Mesodermal cell (in vitro differentiated cells): ENCODE results near the gene DPYD.

Experiments
- H3K27ac ChIP-seq: 2 replicates; pipeline ENCODE4 v1.7.0; 2013; ENCODE audit warnings: mild to moderate bottlenecking, low read depth, low read length, moderate library complexity; ENCODE audit not compliant: severe bottlenecking
- H3K36me3 ChIP-seq: 2 replicates; pipeline ENCODE4 v1.7.1; 2013; ENCODE audit warnings: mild to moderate bottlenecking, low read length, moderate library complexity; ENCODE audit not compliant: control insufficient read depth, insufficient read depth
- H3K4me1 ChIP-seq: one replicate; pipeline ENCODE4 v1.7.1; 2013; ENCODE audit warnings: mild to moderate bottlenecking, low read length; ENCODE audit not compliant: insufficient read depth, control insufficient read depth, poor library complexity, severe bottlenecking
- H3K4me3 ChIP-seq: 2 replicates; pipeline ENCODE4 v1.7.0; 2013; ENCODE audit warnings: low read length, control low read depth, mild to moderate bottlenecking; ENCODE audit not compliant: insufficient read depth, poor library complexity, severe bottlenecking; ENCODE audit errors: extremely low read depth
- H3K9me3 ChIP-seq: 2 replicates; pipeline ENCODE4 v1.7.1; 2013; ENCODE audit warnings: mild to moderate bottlenecking, low read length, moderate library complexity; ENCODE audit not compliant: control insufficient read depth
- WGBS, 2 experiments: methylation state at CpG; one replicate each; pipeline ENCODE4 v1.1.5; 2013; ENCODE audit warnings: missing lambda C conversion rate in 2 of 2; ENCODE audit not compliant: insufficient coverage in 2 of 2; 5-methylcytosine and 5-hydroxymethylcytosine counted together

The DPYD gene

DNA sequence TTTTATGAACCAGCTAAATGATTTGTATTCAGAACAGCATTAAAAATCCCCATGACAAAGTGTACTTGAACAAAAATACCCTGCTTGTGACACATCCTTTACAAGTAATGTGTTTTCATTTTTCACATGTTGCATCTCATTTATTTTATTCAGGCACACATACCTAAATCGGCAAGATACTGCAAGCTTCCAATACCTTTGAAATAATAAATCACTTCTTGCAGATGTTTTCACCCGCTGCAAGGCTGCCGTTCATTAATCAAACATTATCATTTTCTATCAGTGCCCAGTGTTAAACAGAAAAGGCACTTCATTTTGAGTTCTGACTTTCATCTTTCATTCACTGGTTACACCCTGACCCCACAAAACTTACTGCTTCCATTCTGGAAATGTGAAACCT is 269.6 kb downstream of the DPYD start:
- Histone ChIP-seq H3K27ac (no peak overlapping the region), H3K36me3 (no peaks in the 10 kb centered on the region), H3K4me3 (no peak overlapping the region), H3K9me3 (peaks cover 4% of the 10 kb centered on the region), H3K4me1 (no peaks in the 10 kb centered on the region)
- 88 to 95% methylated on average over 3 of the region's 3 CpGs for WGBS, 2 experiments

- Histone ChIP-seq H3K4me3 (no peak overlapping the region), H3K36me3 (no peaks in the 10 kb centered on the region), H3K27ac (no peak overlapping the region), H3K9me3 (peaks cover 4% of the 10 kb centered on the region), H3K4me1 (no peaks in the 10 kb centered on the region)
- WGBS, 2 experiments = 53 to 69% methylated on average over 2 of the region's 4 CpGs
Observed at GRCh38 chr1:97649591-97649990, 271.2 kb downstream of the DPYD start.

GRCh38 chr1:97647776-97648175 is 273.1 kb downstream of the DPYD start:
- Histone ChIP-seq H3K4me3 (no peak overlapping the region), H3K36me3 (no peaks in the 10 kb centered on the region), H3K9me3 (peaks cover 4% of the 10 kb centered on the region), H3K27ac (no peak overlapping the region), H3K4me1 (no peaks in the 10 kb centered on the region)

DNA sequence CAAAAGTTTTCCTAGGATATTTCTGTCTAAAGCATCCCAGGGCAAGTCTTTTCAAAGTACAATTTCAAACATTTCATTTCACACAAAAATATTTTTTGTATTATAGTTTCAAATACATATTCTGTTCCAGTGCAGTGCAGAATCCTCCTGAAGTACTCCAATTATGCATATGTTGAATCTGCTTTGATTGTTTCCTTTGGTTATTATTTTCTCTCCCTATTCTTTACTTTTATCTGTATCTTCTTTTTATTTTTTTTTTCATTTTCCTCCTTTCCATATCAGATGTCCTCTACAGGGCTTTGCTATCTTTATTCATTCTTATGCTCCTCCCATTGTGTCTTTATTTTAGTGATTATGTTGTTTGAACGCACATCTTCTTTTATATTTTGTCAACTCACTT is 274.8 kb downstream of the DPYD start:
- no peaks in the 10 kb centered on the region for H3K4me1 ChIP-seq
- H3K36me3 ChIP-seq = no peaks in the 10 kb centered on the region
- no CpG with 5 or more reads among the region's 1 CpG for WGBS, 2 experiments
- no peak overlapping the region for H3K4me3 ChIP-seq
- peaks cover 4% of the 10 kb centered on the region for H3K9me3 ChIP-seq
- H3K27ac ChIP-seq = no peak overlapping the region

GRCh38 chr1:97640677-97641076 is 280.2 kb downstream of the DPYD start:
- no peaks in the 10 kb centered on the region for H3K36me3 ChIP-seq
- no peaks in the 10 kb centered on the region for H3K4me1 ChIP-seq
- H3K4me3 ChIP-seq = no peak overlapping the region
- H3K27ac ChIP-seq = no peak overlapping the region
- H3K9me3 ChIP-seq = no peaks in the 10 kb centered on the region

DNA sequence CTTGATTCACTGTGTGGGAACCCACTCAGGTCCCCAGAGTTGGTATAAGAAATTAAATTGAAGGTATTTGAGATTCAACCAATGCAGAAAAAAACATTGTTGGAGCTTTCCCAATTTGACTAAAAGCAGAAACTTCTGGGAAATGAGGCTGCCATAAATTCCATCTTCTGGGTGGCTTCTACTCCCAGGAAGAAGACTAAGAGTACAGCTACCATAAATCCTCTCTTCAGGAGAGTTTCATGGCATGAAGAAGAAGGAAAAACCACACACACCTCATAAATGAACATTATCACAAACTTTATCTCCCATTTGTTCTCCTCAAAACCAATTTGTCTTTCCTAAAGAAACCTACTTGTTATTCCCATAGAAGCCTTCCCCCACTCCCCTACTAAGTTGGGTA is 283.9 kb downstream of the DPYD start:
- Histone ChIP-seq H3K9me3 (no peaks in the 10 kb centered on the region), H3K27ac (no peak overlapping the region), H3K4me1 (peaks cover 3% of the 10 kb centered on the region), H3K36me3 (no peaks in the 10 kb centered on the region), H3K4me3 (no peak overlapping the region)

DNA sequence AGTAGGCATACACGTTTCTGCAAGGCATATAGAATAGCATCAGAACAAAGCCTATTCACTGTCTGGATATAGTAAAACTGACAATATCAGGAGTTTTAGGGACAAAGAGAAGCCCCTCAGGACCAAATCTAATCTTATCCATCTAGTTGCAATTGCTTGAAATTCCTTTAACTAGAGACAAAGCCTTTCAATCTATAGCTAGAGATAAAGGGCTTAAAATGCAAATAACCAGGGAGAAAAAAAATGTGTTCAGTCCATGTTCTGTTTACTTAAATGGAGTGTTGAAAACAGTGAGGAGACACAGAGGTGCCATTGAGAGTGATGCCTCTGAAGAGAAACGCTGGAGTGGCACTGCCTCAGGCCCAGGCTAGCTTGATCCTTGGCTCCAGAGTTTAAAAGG is 286.1 kb downstream of the DPYD start:
- no peaks in the 10 kb centered on the region for H3K9me3 ChIP-seq
- H3K36me3 ChIP-seq = no peaks in the 10 kb centered on the region
- no peak overlapping the region for H3K4me3 ChIP-seq
- no peak overlapping the region for H3K27ac ChIP-seq
- peaks cover 3% of the 10 kb centered on the region for H3K4me1 ChIP-seq
- WGBS, 2 experiments = 82 to 86% methylated on average over 1 to 2 of the region's 2 CpGs

DNA sequence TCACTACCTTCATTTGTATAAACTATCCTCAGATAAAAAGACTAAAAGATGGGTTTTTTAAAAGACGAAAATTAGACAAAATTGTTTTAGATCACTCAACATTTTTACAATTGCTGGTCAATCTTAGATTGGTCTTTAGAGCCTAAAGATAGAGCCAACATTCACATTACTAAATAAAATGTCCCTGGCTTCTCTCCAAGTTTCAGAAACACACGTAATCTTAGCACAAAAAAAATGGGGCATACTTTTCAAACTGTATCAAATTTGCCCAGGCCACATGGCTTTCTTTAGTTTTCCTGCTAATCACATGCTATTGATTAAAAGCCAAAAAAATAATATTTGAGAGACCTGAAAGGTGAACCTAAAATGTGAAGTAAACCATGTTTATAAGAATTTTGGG is 288.1 kb downstream of the DPYD start:
- no peak overlapping the region for H3K4me3 ChIP-seq
- H3K36me3 ChIP-seq = no peaks in the 10 kb centered on the region
- no peaks in the 10 kb centered on the region for H3K9me3 ChIP-seq
- H3K4me1 ChIP-seq = peaks cover 3% of the 10 kb centered on the region
- H3K27ac ChIP-seq = no peak overlapping the region
- WGBS, 2 experiments = 86% methylated on average over 1 of the region's 2 CpGs; no CpG with 5 or more reads in 1 of the 2 experiments

DNA sequence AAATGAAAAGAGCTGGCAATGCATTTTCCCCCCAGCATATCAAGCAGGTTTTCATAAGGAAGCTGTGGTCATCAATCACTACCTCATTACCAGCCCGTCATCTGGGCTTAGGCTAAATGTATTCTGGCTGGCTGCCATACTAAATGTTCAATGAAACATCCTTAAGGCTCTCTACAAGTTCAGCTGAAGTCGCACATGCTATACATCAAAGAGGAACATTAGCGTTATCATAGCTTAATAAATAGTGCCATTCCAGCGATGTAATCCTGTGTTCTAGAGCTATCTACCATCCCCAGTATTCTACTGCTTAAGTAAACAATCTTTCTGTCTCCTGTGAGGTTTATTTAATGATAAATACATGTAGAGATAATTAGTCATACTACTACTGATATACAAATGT is 288.8 kb downstream of the DPYD start:
- peaks cover 3% of the 10 kb centered on the region for H3K4me1 ChIP-seq
- WGBS, 2 experiments = 91 to 95% methylated on average over 3 of the region's 4 CpGs
- H3K4me3 ChIP-seq = no peak overlapping the region
- no peak overlapping the region for H3K27ac ChIP-seq
- no peaks in the 10 kb centered on the region for H3K9me3 ChIP-seq
- no peaks in the 10 kb centered on the region for H3K36me3 ChIP-seq

DNA sequence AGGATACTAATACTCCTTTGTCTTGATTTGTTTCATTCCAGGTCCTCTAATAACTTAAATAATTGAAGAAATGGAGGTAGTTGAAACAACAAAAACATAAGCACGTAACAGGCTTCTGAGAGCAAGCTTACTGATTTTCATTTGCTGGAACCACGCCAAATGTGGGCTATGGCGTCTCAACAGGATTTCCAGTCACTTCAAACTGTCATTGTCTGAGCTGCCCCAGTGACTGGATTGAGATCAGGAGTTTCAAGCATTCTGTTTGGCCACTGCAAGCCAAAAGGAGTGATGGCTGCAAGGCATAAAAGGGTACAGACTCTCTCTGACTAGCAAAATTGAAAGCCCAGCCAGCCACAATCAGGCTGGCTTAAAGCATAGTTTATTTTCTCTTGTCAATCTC is 289.9 kb downstream of the DPYD start:
- WGBS, 2 experiments = 80 to 84% methylated on average over 3 of the region's 3 CpGs
- Histone ChIP-seq H3K9me3 (no peaks in the 10 kb centered on the region), H3K4me3 (no peak overlapping the region), H3K27ac (peak overlapping the region; percentile 50), H3K4me1 (peaks cover 3% of the 10 kb centered on the region), H3K36me3 (no peaks in the 10 kb centered on the region)

DNA sequence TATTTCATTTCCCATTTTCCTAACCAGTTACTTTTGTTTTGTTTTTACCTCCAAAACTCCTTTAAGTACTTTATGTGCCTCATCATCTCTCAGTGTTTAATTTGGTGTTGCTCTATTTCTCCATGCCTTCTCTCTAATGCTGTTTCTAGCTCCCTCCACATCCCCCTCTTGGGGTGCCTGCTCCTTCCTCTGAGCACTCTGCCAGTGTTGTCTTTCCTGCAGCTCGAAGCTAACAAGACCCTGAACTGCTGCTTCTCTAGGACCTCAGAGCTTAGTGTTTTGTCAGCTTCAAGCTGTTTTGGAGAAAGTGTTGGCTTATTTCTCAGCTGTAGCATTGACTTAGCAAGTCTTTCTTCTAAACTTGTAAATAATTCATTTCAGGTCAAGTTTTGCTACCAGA is 290.6 kb downstream of the DPYD start:
- H3K4me3 ChIP-seq = no peak overlapping the region
- no peaks in the 10 kb centered on the region for H3K36me3 ChIP-seq
- peak overlapping the region; percentile 50 for H3K27ac ChIP-seq
- whole genome bisulfite sequencing, 2 experiments = no CpG with 5 or more reads among the region's 1 CpG
- H3K9me3 ChIP-seq = no peaks in the 10 kb centered on the region
- H3K4me1 ChIP-seq = peaks cover 3% of the 10 kb centered on the region

- Histone ChIP-seq H3K4me1 (no peaks in the 10 kb centered on the region), H3K27ac (no peak overlapping the region), H3K4me3 (no peak overlapping the region), H3K9me3 (no peaks in the 10 kb centered on the region), H3K36me3 (no peaks in the 10 kb centered on the region)
Observed at GRCh38 chr1:97623220-97623619, 297.6 kb downstream of the DPYD start.
